T-cell (primary cell): Measurements from ENCODE around the gene HDAC11. TPM values are rescaled to one million over a fixed set of nuclear protein-coding genes. Genes with fewer than 3 reads are reported as not detected.

Experiments
- ATAC-seq, 4 experiments: fragments of 200-7000 bp in 3 of 4; fragments of 150-1000 bp in 1 of 4; cut with Tn5 transposase; replicated peaks in 1 of 4; 1 replicate in 3 of 4; 2 replicates in 1 of 4; pipeline ENCODE4 v1.10.0; 2021; ENCODE audit warnings: moderate library complexity in 3 of 4, mild to moderate bottlenecking in 2 of 4, moderate number of reproducible peaks in 1 of 4
- CTCF ChIA-PET, 2 donors: fragments of 300-600 bp; sonication (Branson Sonifier 250); formaldehyde crosslinking; loops; one replicate each; lab custom pipeline; 2022; ENCODE audit warnings: antibody characterized with exemption in 2 of 2; lab: Charles Lee
- POLR2A ChIA-PET, 2 donors: fragments of 300-600 bp; sonication (Branson Sonifier 250); formaldehyde crosslinking; loops; one replicate each; lab custom pipeline; 2022; ENCODE audit warnings: antibody characterized with exemption in 2 of 2; lab: Charles Lee
- DNase-seq, 35 experiments: peaks; one replicate each; pipeline versions ENCODE4 v3.0.0 to v3.0.0-alpha.2; 2013 to 2023
- H3K27ac ChIP-seq: one replicate; pipeline ENCODE4 v1.5.1; 2013; ENCODE audit warnings: low read length
- H3K27me3 ChIP-seq, 2 experiments: replicated peaks in 1 of 2; 1 replicate in 1 of 2; 2 replicates in 1 of 2; pipeline versions ENCODE4 v1.6.1 to v1.7.0; 2013; ENCODE audit warnings: low read length in 1 of 2, mixed read lengths in 1 of 2; ENCODE audit not compliant: control insufficient read depth in 2 of 2, insufficient read depth in 2 of 2; ENCODE audit errors: extremely low read depth in 1 of 2
- H3K36me3 ChIP-seq, 2 donors: 1 replicate in 1 of 2; 2 replicates in 1 of 2; pipeline versions ENCODE4 v1.6.1 to v1.7.0; 2013; ENCODE audit warnings: low read length in 1 of 2; ENCODE audit not compliant: control insufficient read depth in 2 of 2, insufficient read depth in 1 of 2; ENCODE audit errors: extremely low read depth in 1 of 2
- H3K4me1 ChIP-seq, 2 experiments: 1 replicate in 1 of 2; 2 replicates in 1 of 2; pipeline versions ENCODE4 v1.6.1 to v1.7.0; 2013; ENCODE audit warnings: low read length in 2 of 2, mixed read lengths in 1 of 2; ENCODE audit not compliant: insufficient read depth in 2 of 2, control insufficient read depth in 1 of 2; ENCODE audit errors: extremely low read depth in 1 of 2
- H3K4me3 ChIP-seq, 2 donors: 1 replicate in 1 of 2; 2 replicates in 1 of 2; pipeline versions ENCODE4 v1.5.1 to v1.7.0; 2013; ENCODE audit warnings: mild to moderate bottlenecking in 2 of 2, low read length in 1 of 2, moderate library complexity in 1 of 2; ENCODE audit not compliant: control insufficient read depth in 1 of 2; ENCODE audit errors: extremely low read depth in 1 of 2
- H3K9me3 ChIP-seq: 2 replicates; pipeline ENCODE4 v1.7.0; 2013
- H3K27ac Mint-ChIP-seq, 2 donors: one replicate each; pipeline ENCODE4 v1.8.0; 2020 to 2021; ENCODE audit warnings: mild to moderate bottlenecking in 2 of 2, mixed read lengths in 2 of 2
- H3K27me3 Mint-ChIP-seq, 2 donors: one replicate each; pipeline ENCODE4 v1.8.0; 2021 to 2022; ENCODE audit warnings: mixed read lengths in 2 of 2
- H3K36me3 Mint-ChIP-seq: one replicate; pipeline ENCODE4 v1.8.0; 2021; ENCODE audit warnings: mixed read lengths
- H3K4me1 Mint-ChIP-seq, 3 donors: one replicate each; pipeline ENCODE4 v1.8.0; 2020 to 2022; ENCODE audit warnings: mixed read lengths in 3 of 3, mild to moderate bottlenecking in 1 of 3
- H3K4me3 Mint-ChIP-seq, 3 donors: one replicate each; pipeline ENCODE4 v1.8.0; 2020 to 2022; ENCODE audit warnings: mild to moderate bottlenecking in 3 of 3, mixed read lengths in 3 of 3, moderate library complexity in 3 of 3
- H3K9me3 Mint-ChIP-seq, 3 donors: one replicate each; pipeline ENCODE4 v1.8.0; 2020 to 2022; ENCODE audit warnings: mixed read lengths in 3 of 3
- WGBS: methylation state at CpG from one replicate; pipeline ENCODE4 v1.1.5; 2013; ENCODE audit warnings: missing lambda C conversion rate; ENCODE audit not compliant: insufficient coverage; 5-methylcytosine and 5-hydroxymethylcytosine counted together
- total RNA-seq, 35 experiments: library from RNA in 6 of 35; stranded (reverse) in 6 of 35; fragments of 120-200 nt in 1 of 35; gene quantifications; one replicate each; pipeline versions ENCODE4 v1.2.1 to v1.2.4 and lab custom pipeline; 2013 to 2026

The HDAC11 gene
- total RNA-seq, 5 donors from 2014 or later (not counting 1 experiment from before 2014, with no cell fraction given) = 5.9 to 10.4 (median 7.9) TPM

- Mint-ChIP-seq H3K27ac (peak within 1 kb of the TSS; percentile 23 to 60), H3K4me3 (peak within 1 kb of the TSS; percentile 75 to 85 (median 75))
Measured at GRCh38 chr3:13548696-13549622, 68.9 kb downstream of the HDAC11 start, which contains the start of gene FBLN2. TSS of gene FBLN2 (plus strand) at chr3:13549125. CDS start at chr3:13570356, 21,231 bp downstream.

GRCh38 chr3:13549623-13550422 is 69.7 kb downstream of the HDAC11 start:
- ChIA-PET CTCF (no interaction called here), POLR2A (no interaction called here)
- Mint-ChIP-seq H3K27me3 (peaks cover 24 to 74% of the 10 kb centered on the region in 2 donors), H3K27ac (peak overlapping the region; percentile 23 to 60), H3K36me3 (no peaks in the 10 kb centered on the region), H3K4me3 (peak overlapping the region; percentile 75 to 85 (median 75)), H3K9me3 (no peaks in the 10 kb centered on the region), H3K4me1 (peaks cover 19 to 39% (median 20%) of the 10 kb centered on the region in 3 donors)
- ATAC-seq = peak; percentile 48 to 68 (median 64)
- peak overlapping the region in 1 of 2 donors; percentile 4 for H3K4me3 ChIP-seq
- no peaks in the 10 kb centered on the region for H3K36me3 ChIP-seq
- DNase-seq = peak in 30 of 35 experiments; percentile 5 to 59 (median 28)
- H3K27me3 ChIP-seq = peaks cover 0 to 73% of the 10 kb centered on the region in 2 experiments
- no peaks in the 10 kb centered on the region for H3K9me3 ChIP-seq
- 29% methylated on average over 12 of the region's 18 CpGs for WGBS
- peaks cover 7 to 48% of the 10 kb centered on the region in 2 experiments for H3K4me1 ChIP-seq
- H3K27ac ChIP-seq = no peak overlapping the region

More at GRCh38 chr3:13548696-13549622, 68.9 kb downstream of the HDAC11 start, which contains the start of gene FBLN2:
- no peaks in the 10 kb centered on the region for H3K9me3 Mint-ChIP-seq
- ChIA-PET CTCF (no interaction called here), POLR2A (no interaction called here)
- ATAC-seq = peak; percentile 39 to 59 (median 44)
- H3K9me3 ChIP-seq = no peaks in the 10 kb centered on the region
- no peaks in the 10 kb centered on the region for H3K36me3 ChIP-seq
- no peak within 1 kb of the TSS for H3K27ac ChIP-seq
- peaks cover 28 to 48% (median 29%) of the 10 kb centered on the region in 3 donors for H3K4me1 Mint-ChIP-seq
- H3K4me1 ChIP-seq = peaks cover 14 to 54% of the 10 kb centered on the region in 2 experiments
- no peaks in the 10 kb centered on the region for H3K36me3 Mint-ChIP-seq
- WGBS = 7% methylated on average over 107 of the region's 107 CpGs
- H3K27me3 Mint-ChIP-seq = peaks cover 20 to 71% of the 10 kb centered on the region in 2 donors
- H3K27me3 ChIP-seq = peaks cover 0 to 77% of the 10 kb centered on the region in 2 experiments
- H3K4me3 ChIP-seq = peak within 1 kb of the TSS in 1 of 2 donors; percentile 4
- peak in 3 of 35 experiments; percentile 3 to 46 (median 19) for DNase-seq

- H3K4me1 Mint-ChIP-seq = peaks cover 14 to 34% (median 15%) of the 10 kb centered on the region in 3 donors
Measured at GRCh38 chr3:13550423-13550690, 70.3 kb downstream of the HDAC11 start.

DNA sequence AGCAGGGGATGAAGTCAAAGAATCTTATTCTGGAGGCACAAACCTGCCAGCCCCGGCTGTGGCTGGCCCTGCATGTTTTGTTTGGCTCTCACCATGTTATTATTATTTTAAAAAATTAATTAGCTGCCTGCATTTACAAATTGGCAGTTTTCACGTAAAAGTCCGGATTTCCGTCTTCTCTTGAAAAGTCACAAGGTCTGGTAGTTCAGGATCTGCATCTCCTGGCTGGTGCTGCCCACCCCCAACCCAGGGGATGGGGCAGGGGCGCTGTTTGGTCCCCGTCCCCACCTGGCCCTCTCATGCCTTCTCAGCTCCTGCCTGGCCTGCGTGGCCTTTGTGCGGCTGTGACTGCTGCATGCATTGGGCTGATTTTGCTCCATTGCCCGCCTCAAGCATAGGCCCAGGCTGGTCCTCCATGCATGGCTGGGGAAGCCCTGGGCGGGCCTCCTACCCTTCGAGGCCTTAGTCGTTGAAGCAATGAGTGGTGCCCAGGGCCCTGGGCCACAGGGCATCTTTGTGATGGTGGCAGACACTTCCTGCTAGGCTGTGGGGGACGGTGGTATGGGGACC is 70.8 kb downstream of the HDAC11 start:
- Histone ChIP-seq H3K36me3 (no peaks in the 10 kb centered on the region), H3K4me3 (no peak overlapping the region), H3K4me1 (peaks cover 0 to 40% of the 10 kb centered on the region in 2 experiments), H3K27ac (no peak overlapping the region), H3K9me3 (no peaks in the 10 kb centered on the region), H3K27me3 (peaks cover 0 to 70% of the 10 kb centered on the region in 2 experiments)
- H3K27ac Mint-ChIP-seq = no peak overlapping the region
- H3K36me3 Mint-ChIP-seq = no peaks in the 10 kb centered on the region
- ATAC-seq = no peak
- H3K9me3 Mint-ChIP-seq = no peaks in the 10 kb centered on the region
- H3K4me1 Mint-ChIP-seq = peaks cover 13 to 30% (median 13%) of the 10 kb centered on the region in 3 donors
- peak overlapping the region in 1 of 3 donors; percentile 85 for H3K4me3 Mint-ChIP-seq
- H3K27me3 Mint-ChIP-seq = peaks cover 24 to 66% of the 10 kb centered on the region in 2 donors
- DNase-seq = no peak
- ChIA-PET POLR2A (no interaction called here), CTCF (interaction anchor here (0.5 to 0.7 kb wide), 4 partner anchors 60 to 828 kb away, joined by 3 to 6 read pairs (median 4); no protein-coding TSS in a partner anchor)
- WGBS = 81% methylated on average over 9 of the region's 13 CpGs

More at GRCh38 chr3:13550423-13550690, 70.3 kb downstream of the HDAC11 start:
- ChIA-PET POLR2A (no interaction called here), CTCF (interaction anchor here in 1 of 2 donors (0.7 kb wide), 1 partner anchor 60 kb away, joined by 3 read pairs; no protein-coding TSS in a partner anchor)
- DNase-seq = no peak
- Mint-ChIP-seq H3K36me3 (no peaks in the 10 kb centered on the region), H3K9me3 (no peaks in the 10 kb centered on the region), H3K27ac (peak overlapping the region in 1 of 2 donors; percentile 36), H3K27me3 (peaks cover 24 to 69% of the 10 kb centered on the region in 2 donors), H3K4me3 (peak overlapping the region; percentile 14 to 85 (median 28))
- peak overlapping the region in 1 of 2 donors; percentile 4 for H3K4me3 ChIP-seq
- 71% methylated on average over 2 of the region's 2 CpGs for WGBS
- no peaks in the 10 kb centered on the region for H3K9me3 ChIP-seq
- no peak for ATAC-seq
- H3K4me1 ChIP-seq = peaks cover 2 to 42% of the 10 kb centered on the region in 2 experiments
- peaks cover 0 to 70% of the 10 kb centered on the region in 2 experiments for H3K27me3 ChIP-seq
- no peaks in the 10 kb centered on the region for H3K36me3 ChIP-seq
- no peak overlapping the region for H3K27ac ChIP-seq

DNA sequence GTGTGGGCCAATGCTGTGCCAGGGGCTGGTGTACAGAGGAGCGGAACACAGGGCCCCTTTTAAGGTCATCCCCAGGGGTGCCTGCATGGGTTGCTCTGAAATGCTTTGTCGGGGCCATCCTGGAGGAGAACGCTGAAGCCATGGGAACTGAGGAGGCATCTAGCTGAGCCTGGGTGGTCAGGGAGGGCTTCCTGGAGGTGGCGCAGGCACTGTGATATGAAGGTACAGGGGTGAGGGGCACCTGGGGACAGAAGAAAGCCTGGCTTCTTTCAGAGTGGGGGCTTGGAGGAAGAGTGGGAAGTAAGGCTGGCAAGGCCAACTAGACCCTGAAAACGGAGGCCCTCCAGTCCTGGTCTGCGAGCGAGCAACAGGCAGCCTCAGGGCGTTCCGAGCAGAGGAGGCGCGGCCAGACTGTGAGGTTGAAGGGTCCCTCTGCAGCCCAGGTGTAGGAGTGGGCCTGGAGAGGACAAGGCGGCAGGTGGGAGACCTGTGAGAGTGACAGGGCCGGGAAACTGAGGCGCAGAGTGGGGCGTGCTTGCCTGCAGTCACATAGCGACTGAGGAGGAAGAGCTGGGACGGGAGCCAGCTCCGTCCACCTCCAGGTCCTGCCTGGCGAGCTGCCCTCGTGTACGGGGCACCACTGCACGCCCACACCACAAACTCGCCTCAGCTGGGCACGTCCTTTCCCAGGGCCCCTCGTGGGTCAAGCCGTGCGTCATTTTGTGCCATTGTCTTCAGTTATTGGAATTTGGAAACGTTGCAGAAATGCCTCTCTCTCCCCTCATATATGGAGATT is 72.9 kb downstream of the HDAC11 start:
- Mint-ChIP-seq H3K4me1 (peaks cover 13 to 28% (median 17%) of the 10 kb centered on the region in 3 donors), H3K27ac (no peak overlapping the region), H3K4me3 (peak overlapping the region in 1 of 3 donors; percentile 25), H3K9me3 (no peaks in the 10 kb centered on the region), H3K36me3 (no peaks in the 10 kb centered on the region), H3K27me3 (peaks cover 20 to 55% of the 10 kb centered on the region in 2 donors)
- WGBS = 79% methylated on average over 23 of the region's 28 CpGs
- peaks cover 0 to 51% of the 10 kb centered on the region in 2 experiments for H3K4me1 ChIP-seq
- H3K9me3 ChIP-seq = no peaks in the 10 kb centered on the region
- no peak overlapping the region for H3K4me3 ChIP-seq
- ChIA-PET POLR2A (no interaction called here), CTCF (no interaction called here)
- H3K36me3 ChIP-seq = no peaks in the 10 kb centered on the region
- H3K27ac ChIP-seq = no peak overlapping the region
- DNase-seq = no peak
- no peak for ATAC-seq
- peaks cover 0 to 62% of the 10 kb centered on the region in 2 experiments for H3K27me3 ChIP-seq
